Vagina (tissue), 2 donors: ENCODE measurements around the gene C9orf72. TPM values are rescaled to one million over a fixed set of nuclear protein-coding genes. Genes with fewer than 3 reads are reported as not detected.
A peak's percentile ranks its signal among the peaks of the same experiment; 100 is the strongest.

ENCODE experiments used
- DNase-seq, 2 donors: peaks; one replicate each; pipeline ENCODE4 v3.0.0-alpha.2; 2017; ENCODE audit errors: extremely low spot score in 2 of 2
- H3K27ac ChIP-seq: fragments of 200-600 bp; sonication (generic); one replicate; pipeline ENCODE4 v1.5.1; 2019
- H3K27me3 ChIP-seq: fragments of 200-600 bp; sonication (generic); one replicate; pipeline ENCODE4 v1.5.1; 2019
- H3K36me3 ChIP-seq, 2 donors: fragments of 200-600 bp; sonication (generic); one replicate each; pipeline ENCODE4 v1.5.1; 2017 to 2019
- H3K4me1 ChIP-seq: fragments of 200-600 bp; sonication (generic); one replicate; pipeline ENCODE4 v1.5.1; 2019
- H3K4me3 ChIP-seq, 2 donors: fragments of 200-600 bp; sonication (generic); 1 replicate in 1 of 2; 2 replicates in 1 of 2; pipeline ENCODE4 v1.5.1; 2016 to 2019
- H3K9me3 ChIP-seq: fragments of 200-600 bp; sonication (generic); one replicate; pipeline ENCODE4 v1.5.1; 2019
- POLR2A ChIP-seq, 2 donors: fragments of 450-650 bp; IDR thresholded peaks; one replicate each; pipeline ENCODE4 v1.6.1; 2017; ENCODE audit warnings: antibody characterized with exemption in 2 of 2, mild to moderate bottlenecking in 2 of 2, moderate library complexity in 2 of 2
- POLR2AphosphoS5 ChIP-seq, 2 donors: sonication (generic); formaldehyde crosslinking; IDR thresholded peaks; one replicate each; pipeline ENCODE4 v1.9.0; 2017; ENCODE audit warnings: antibody characterized with exemption in 2 of 2, mild to moderate bottlenecking in 2 of 2, low read depth in 1 of 2; ENCODE audit not compliant: insufficient read depth in 1 of 2
- intact Hi-C: fragments of 100-400 bp; cut with DNase I; formaldehyde crosslinking; loops from one replicate; pipeline ENCODE4 v1.15.1; 2023
- total RNA-seq: library from RNA; depleted of rRNA; stranded (reverse); fragments of >200 nt; gene quantifications from one replicate; pipeline ENCODE4 v1.2.3, GENCODE V29; 2016
- TF ChIP-seq, protein P1 (sequence below), 3 experiments: fragments of 450-650 bp in 2 of 3; fragments of 200-600 bp in 1 of 3; sonication (generic) in 1 of 3; IDR thresholded peaks; one replicate each; pipeline ENCODE4 v1.5.1; 2017 to 2019; ENCODE audit warnings: antibody characterized with exemption in 3 of 3, mild to moderate bottlenecking in 2 of 3, moderate library complexity in 2 of 3

C9orf72 gene
- total RNA-seq, 1 donor from 2014 or later = 18.7 TPM

DNA sequence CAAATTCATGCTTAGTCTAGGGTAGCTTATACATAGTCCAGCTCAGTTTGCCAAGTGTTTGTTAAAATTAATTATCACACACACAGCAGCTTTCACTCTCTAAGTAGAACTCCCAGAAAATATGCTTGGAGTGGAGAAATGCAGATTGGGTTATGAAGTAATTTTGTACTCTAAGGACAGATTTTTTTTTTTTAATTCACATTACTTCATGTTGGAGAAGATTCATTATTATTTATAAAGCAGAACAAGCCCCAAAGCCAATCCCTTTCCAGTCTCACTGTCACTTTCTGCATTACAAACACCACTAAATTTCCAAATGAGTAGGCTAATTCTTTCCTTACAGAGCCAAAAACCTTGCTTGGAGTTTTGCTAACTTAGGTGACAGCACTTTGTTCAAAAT is 11.7 kb upstream of the C9orf72 start:
- Histone ChIP-seq H3K9me3 (no peaks in the 10 kb centered on the region), H3K4me3 (no peak overlapping the region), H3K27ac (no peak overlapping the region), H3K4me1 (no peaks in the 10 kb centered on the region), H3K36me3 (no peaks in the 10 kb centered on the region), H3K27me3 (no peaks in the 10 kb centered on the region)
- no peak for DNase-seq
- intact Hi-C loops = no loop called here
- no peak for TF ChIP-seq POLR2AphosphoS5 (IDR thresholded peaks at IDR 0.05; ENCODE audit: insufficient read depth in 1 of 2, low read depth in 1 of 2)
- TF ChIP-seq POLR2A (IDR thresholded peaks at IDR 0.05) = no peak
- TF ChIP-seq, protein P1, sequence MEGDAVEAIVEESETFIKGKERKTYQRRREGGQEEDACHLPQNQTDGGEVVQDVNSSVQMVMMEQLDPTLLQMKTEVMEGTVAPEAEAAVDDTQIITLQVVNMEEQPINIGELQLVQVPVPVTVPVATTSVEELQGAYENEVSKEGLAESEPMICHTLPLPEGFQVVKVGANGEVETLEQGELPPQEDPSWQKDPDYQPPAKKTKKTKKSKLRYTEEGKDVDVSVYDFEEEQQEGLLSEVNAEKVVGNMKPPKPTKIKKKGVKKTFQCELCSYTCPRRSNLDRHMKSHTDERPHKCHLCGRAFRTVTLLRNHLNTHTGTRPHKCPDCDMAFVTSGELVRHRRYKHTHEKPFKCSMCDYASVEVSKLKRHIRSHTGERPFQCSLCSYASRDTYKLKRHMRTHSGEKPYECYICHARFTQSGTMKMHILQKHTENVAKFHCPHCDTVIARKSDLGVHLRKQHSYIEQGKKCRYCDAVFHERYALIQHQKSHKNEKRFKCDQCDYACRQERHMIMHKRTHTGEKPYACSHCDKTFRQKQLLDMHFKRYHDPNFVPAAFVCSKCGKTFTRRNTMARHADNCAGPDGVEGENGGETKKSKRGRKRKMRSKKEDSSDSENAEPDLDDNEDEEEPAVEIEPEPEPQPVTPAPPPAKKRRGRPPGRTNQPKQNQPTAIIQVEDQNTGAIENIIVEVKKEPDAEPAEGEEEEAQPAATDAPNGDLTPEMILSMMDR (IDR thresholded peaks at IDR 0.05) = no peak

DNA sequence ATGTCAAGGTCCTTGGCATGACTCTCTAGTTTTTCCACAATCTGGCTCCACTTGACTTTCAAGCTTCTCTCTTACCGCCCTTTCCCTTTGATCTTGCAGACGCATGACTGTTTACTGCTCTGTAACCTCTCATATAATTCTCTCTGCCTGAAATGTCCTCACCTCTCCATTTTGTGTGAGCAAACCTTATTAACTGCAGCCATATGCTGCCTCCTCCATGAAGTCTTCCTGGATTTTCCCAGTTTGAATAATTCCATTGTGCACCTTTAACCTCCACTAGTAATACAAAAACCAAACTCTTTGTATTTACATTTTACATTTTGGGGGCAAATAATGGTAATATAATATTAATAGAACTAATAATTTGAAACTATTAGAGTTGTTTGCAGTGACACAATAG is 9.5 kb upstream of the C9orf72 start:
- DNase-seq = no peak
- no peaks in the 10 kb centered on the region for H3K27me3 ChIP-seq
- intact Hi-C loops = no loop called here
- H3K4me1 ChIP-seq = no peaks in the 10 kb centered on the region
- H3K9me3 ChIP-seq = no peaks in the 10 kb centered on the region
- no peak overlapping the region for H3K4me3 ChIP-seq
- TF ChIP-seq, protein P1 (IDR thresholded peaks at IDR 0.05) = no peak
- no peak for TF ChIP-seq POLR2A (IDR thresholded peaks at IDR 0.05)
- H3K36me3 ChIP-seq = no peaks in the 10 kb centered on the region
- no peak overlapping the region for H3K27ac ChIP-seq

DNA sequence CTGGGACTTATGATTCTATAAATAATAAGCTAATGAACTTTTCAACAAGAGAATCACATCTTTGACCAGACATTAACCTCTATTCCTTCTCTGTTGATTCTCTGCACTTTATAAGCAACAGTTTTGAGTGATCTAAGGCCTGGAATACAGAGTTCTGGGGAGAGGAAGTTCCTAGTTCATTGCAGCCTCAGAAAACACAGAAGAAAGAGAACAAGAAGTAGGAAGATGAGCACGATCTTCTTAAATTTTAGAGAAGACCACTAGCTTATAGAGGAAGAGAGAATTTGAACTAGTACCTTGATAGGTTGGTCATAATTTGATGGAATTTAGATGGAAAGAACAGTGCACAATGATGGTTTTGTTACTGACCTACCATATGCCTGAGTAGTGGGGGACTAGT is 8.5 kb upstream of the C9orf72 start:
- no peaks in the 10 kb centered on the region for H3K4me1 ChIP-seq
- no peaks in the 10 kb centered on the region for H3K36me3 ChIP-seq
- H3K4me3 ChIP-seq = no peak overlapping the region
- intact Hi-C loops = no loop called here
- no peaks in the 10 kb centered on the region for H3K9me3 ChIP-seq
- DNase-seq = no peak
- no peaks in the 10 kb centered on the region for H3K27me3 ChIP-seq
- no peak for TF ChIP-seq POLR2AphosphoS5 (IDR thresholded peaks at IDR 0.05; ENCODE audit: insufficient read depth in 1 of 2, low read depth in 1 of 2)
- no peak for TF ChIP-seq POLR2A (IDR thresholded peaks at IDR 0.05)
- TF ChIP-seq, protein P1 (IDR thresholded peaks at IDR 0.05) = no peak
- H3K27ac ChIP-seq = no peak overlapping the region

DNA sequence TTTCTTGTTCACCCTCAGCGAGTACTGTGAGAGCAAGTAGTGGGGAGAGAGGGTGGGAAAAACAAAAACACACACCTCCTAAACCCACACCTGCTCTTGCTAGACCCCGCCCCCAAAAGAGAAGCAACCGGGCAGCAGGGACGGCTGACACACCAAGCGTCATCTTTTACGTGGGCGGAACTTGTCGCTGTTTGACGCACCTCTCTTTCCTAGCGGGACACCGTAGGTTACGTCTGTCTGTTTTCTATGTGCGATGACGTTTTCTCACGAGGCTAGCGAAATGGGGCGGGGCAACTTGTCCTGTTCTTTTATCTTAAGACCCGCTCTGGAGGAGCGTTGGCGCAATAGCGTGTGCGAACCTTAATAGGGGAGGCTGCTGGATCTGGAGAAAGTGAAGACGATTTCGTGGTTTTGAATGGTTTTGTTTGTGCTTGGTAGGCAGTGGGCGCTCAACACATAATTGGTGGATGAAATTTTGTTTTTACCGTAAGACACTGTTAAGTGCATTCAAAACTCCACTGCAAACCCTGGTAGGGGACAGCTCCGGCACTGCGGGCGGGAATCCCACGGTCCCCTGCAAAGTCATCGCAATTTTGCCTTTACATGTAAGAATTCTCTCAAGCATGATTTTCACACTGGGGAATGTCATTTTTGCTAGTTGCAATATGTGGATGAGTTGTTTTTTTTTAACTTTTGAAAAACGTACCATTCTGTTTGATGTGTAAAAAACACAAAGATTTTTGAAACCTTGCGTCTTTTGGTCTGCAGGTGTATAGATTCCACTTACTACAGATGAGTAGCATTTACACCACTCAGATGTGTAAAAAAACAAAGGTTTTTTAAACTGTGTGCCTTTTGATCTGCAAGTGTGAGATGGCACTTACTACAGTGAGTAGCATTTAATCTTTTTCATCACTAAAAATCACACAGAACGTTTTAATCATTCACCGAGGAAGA is 631 bp upstream of the C9orf72 start:
- Histone ChIP-seq H3K36me3 (no peaks in the 10 kb centered on the region), H3K4me1 (peaks cover 10% of the 10 kb centered on the region), H3K4me3 (peak overlapping the region; percentile 65 to 66), H3K27me3 (no peaks in the 10 kb centered on the region), H3K9me3 (no peaks in the 10 kb centered on the region), H3K27ac (peak overlapping the region; percentile 98)
- TF ChIP-seq POLR2AphosphoS5 (IDR thresholded peaks at IDR 0.05; ENCODE audit: insufficient read depth in 1 of 2, low read depth in 1 of 2) (peak; percentile 74 to 99), POLR2A (IDR thresholded peaks at IDR 0.05) (peak in 1 of 2 donors; percentile 77)
- TF ChIP-seq, protein P1 (IDR thresholded peaks at IDR 0.05) = peak in 1 of 3 experiments; percentile 15
- intact Hi-C loops = loop anchor here (10.0 kb wide), 1 partner anchor 619 kb away; the partner anchor contains the start of gene IFT74
- DNase-seq = peak; percentile 100

DNA sequence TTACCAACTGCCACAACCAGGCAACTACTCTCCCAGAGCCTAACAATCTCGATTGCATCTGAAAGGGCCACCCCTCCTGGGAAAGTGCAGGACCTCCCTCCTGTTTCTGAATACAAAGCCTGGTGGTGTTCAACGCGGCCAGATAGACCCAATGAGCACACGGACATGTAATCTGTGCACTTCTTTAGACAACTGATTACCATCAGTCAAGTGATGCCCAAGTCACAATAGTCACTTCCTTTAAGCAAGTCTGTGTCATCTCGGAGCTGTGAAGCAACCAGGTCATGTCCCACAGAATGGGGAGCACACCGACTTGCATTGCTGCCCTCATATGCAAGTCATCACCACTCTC is 739 bp downstream of the C9orf72 start:
- Histone ChIP-seq H3K4me1 (peaks cover 10% of the 10 kb centered on the region), H3K27me3 (no peaks in the 10 kb centered on the region), H3K4me3 (peak overlapping the region; percentile 65 to 66), H3K27ac (peak overlapping the region; percentile 98), H3K9me3 (no peaks in the 10 kb centered on the region), H3K36me3 (no peaks in the 10 kb centered on the region)
- no peak for DNase-seq
- intact Hi-C loops = loop anchor here (10.0 kb wide), 1 partner anchor 618 kb away; the partner anchor contains the start of gene IFT74
- TF ChIP-seq POLR2A (IDR thresholded peaks at IDR 0.05) = peak in 1 of 2 donors; percentile 38
- TF ChIP-seq, protein P1 (IDR thresholded peaks at IDR 0.05) = no peak
